Measurements from ENCODE around the gene NWD2. TPM values are rescaled to one million over a fixed set of nuclear protein-coding genes. Genes with fewer than 3 reads are reported as not detected.

NWD2 gene
- total RNA-seq, 1 experiment from 2014 or later = not detected

DNA sequence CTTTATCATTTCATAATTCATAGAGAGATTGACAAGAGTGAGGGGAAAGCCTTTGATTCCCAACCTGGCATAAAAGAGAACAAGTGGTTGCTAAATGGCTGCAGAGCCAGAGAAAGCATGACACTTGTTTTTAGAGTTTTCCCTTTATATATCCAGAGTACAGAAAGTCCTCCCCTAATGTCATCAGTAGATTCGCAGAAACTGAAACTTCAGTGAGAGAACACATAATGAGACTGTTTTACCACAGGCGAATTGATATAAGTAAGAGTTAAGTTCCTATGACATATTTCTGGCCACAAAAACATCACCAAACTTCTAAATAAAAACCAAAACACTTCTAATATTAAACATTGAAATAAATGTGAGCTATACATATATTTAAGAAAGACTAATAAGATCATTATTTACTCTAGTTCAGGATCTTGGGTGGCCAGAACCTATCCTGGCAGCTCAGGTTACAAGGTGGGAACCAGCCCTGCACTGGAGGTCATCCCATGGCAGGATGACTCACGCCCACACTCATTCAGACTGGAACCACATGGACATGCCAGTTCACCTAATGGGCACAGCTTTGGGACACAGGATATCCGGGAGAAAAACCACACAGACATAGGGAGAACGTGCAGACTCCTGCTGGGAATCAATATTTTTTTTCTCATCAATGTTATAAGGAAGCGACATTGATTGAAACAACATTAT is 35.5 kb downstream of the NWD2 start:
- Histone ChIP-seq H3K4me1 (ENCODE audit: insufficient read depth, low read length) (no peaks in the 10 kb centered on the region), H3K27ac (ENCODE audit: insufficient read length, low read depth, low read length) (no peak overlapping the region), H4K5ac (ENCODE audit: insufficient read length, low read depth, low read length) (no peak overlapping the region), H2BK5ac (ENCODE audit: insufficient read length, low read length) (no peak overlapping the region), H3K23me2 (ENCODE audit: insufficient read length, low read depth, low read length, poor library complexity, severe bottlenecking) (no peaks in the 10 kb centered on the region), H2AFZ (ENCODE audit: low read length) (no peak overlapping the region), H3K4ac (ENCODE audit: low read depth, low read length) (no peak overlapping the region), H3K79me2 (ENCODE audit: insufficient read depth, low read length) (no peaks in the 10 kb centered on the region), H4K20me1 (ENCODE audit: control insufficient read depth, insufficient read depth, insufficient read length) (no peaks in the 10 kb centered on the region), H4K8ac (replicated peaks; ENCODE audit: insufficient read length, low read depth, low read length) (no peak overlapping the region), H4K91ac (ENCODE audit: insufficient read length, low read depth, low read length) (no peak overlapping the region), H2BK15ac (ENCODE audit: low read depth, low read length) (no peak overlapping the region), H3K9me3 (ENCODE audit: control insufficient read depth, low read depth, low read length) (no peaks in the 10 kb centered on the region), H2BK20ac (ENCODE audit: low read depth, low read length, poor library complexity, severe bottlenecking) (no peak overlapping the region), H3K56ac (ENCODE audit: insufficient read length, low read depth, low read length) (no peak overlapping the region), H3K23ac (ENCODE audit: insufficient read length, low read depth, low read length) (no peak overlapping the region), H2BK120ac (ENCODE audit: low read depth, low read length, poor library complexity, severe bottlenecking) (no peak overlapping the region), H3K14ac (ENCODE audit: insufficient read depth, low read length) (no peak overlapping the region), H2AK5ac (ENCODE audit: insufficient read length, low read length) (no peak overlapping the region), H3K18ac (ENCODE audit: insufficient read length, low read depth, low read length) (no peak overlapping the region), H3K4me2 (ENCODE audit: insufficient read depth, insufficient read length, low read length) (no peak overlapping the region), H3K9ac (ENCODE audit: extremely low read depth, insufficient read length, low read length) (no peak overlapping the region), H3K27me3 (ENCODE audit: insufficient read depth, low read length) (no peaks in the 10 kb centered on the region), H3K79me1 (ENCODE audit: insufficient read depth, low read depth, low read length, poor library complexity, severe bottlenecking) (no peaks in the 10 kb centered on the region), H2BK12ac (ENCODE audit: insufficient read length, low read depth, low read length) (no peak overlapping the region), H3T11ph (ENCODE audit: low read length) (no peak overlapping the region)
- WGBS (ENCODE audit: extremely low coverage, insufficient read length, low lambda C conversion rate) = no CpG with 5 or more reads among the region's 6 CpGs
- Mint-ChIP-seq H3K4me3 (no peak overlapping the region), H3K9me3 (no peaks in the 10 kb centered on the region; a peak in 2 of 5 replicates), H3K27ac (no peak overlapping the region), H3K27me3 (ENCODE audit: low read depth) (peaks cover 3% of the 10 kb centered on the region; the same call in 1 of the 2 replicates), H3K4me1 (no peaks in the 10 kb centered on the region), H3K36me3 (ENCODE audit: insufficient read depth in 1 of 3, low read depth in 3 of 3) (no peaks in the 10 kb centered on the region)
- TF ChIP-seq, protein P1, sequence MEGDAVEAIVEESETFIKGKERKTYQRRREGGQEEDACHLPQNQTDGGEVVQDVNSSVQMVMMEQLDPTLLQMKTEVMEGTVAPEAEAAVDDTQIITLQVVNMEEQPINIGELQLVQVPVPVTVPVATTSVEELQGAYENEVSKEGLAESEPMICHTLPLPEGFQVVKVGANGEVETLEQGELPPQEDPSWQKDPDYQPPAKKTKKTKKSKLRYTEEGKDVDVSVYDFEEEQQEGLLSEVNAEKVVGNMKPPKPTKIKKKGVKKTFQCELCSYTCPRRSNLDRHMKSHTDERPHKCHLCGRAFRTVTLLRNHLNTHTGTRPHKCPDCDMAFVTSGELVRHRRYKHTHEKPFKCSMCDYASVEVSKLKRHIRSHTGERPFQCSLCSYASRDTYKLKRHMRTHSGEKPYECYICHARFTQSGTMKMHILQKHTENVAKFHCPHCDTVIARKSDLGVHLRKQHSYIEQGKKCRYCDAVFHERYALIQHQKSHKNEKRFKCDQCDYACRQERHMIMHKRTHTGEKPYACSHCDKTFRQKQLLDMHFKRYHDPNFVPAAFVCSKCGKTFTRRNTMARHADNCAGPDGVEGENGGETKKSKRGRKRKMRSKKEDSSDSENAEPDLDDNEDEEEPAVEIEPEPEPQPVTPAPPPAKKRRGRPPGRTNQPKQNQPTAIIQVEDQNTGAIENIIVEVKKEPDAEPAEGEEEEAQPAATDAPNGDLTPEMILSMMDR (conservative IDR thresholded peaks at IDR 0.05) = no peak
- DNase-seq = no peak

All from H9 (cell line).